CD4-positive, alpha-beta T cell (primary cell): ENCODE data around the gene ACSL3. TPM values are rescaled to one million over a fixed set of nuclear protein-coding genes. Genes with fewer than 3 reads are reported as not detected.

ENCODE experiments used
- ATAC-seq: fragments of 200-7000 bp; cut with Tn5 transposase; one replicate; pipeline ENCODE4 v1.10.0; 2022; ENCODE audit warnings: mild to moderate bottlenecking; ENCODE audit not compliant: poor library complexity
- CTCF ChIA-PET: fragments of 350-600 bp; sonication (Branson Sonifier 250); formaldehyde crosslinking; loops from one replicate; lab custom pipeline; 2021; ENCODE audit warnings: antibody characterized with exemption, inconsistent platforms; lab: Charles Lee
- POLR2A ChIA-PET: fragments of 350-600 bp; sonication (Branson Sonifier 250); formaldehyde crosslinking; loops from one replicate; lab custom pipeline; 2021; ENCODE audit warnings: antibody characterized with exemption, inconsistent platforms; lab: Charles Lee
- DNase-seq, 14 experiments: peaks; one replicate each; pipeline ENCODE4 v3.0.0-alpha.2; 2013 to 2020; ENCODE audit warnings: mixed read lengths in 2 of 14
- H3K27ac ChIP-seq, 2 donors: one replicate each; pipeline versions ENCODE4 v1.5.1 to v1.7.0; 2013; ENCODE audit warnings: low read length in 2 of 2, low read depth in 1 of 2, mild to moderate bottlenecking in 1 of 2
- H3K27me3 ChIP-seq, 2 experiments: 1 replicate in 1 of 2; 2 replicates in 1 of 2; pipeline versions ENCODE4 v1.6.1 to v1.7.0; 2013; ENCODE audit warnings: low read length in 2 of 2, control low read depth in 1 of 2, mild to moderate bottlenecking in 1 of 2, moderate library complexity in 1 of 2; ENCODE audit not compliant: insufficient read depth in 2 of 2, control insufficient read depth in 1 of 2
- H3K36me3 ChIP-seq: one replicate; pipeline ENCODE4 v1.6.1; 2013; ENCODE audit warnings: low read length, control low read depth; ENCODE audit not compliant: insufficient read depth
- H3K4me1 ChIP-seq: one replicate; pipeline ENCODE4 v1.6.1; 2013; ENCODE audit warnings: low read length, control low read depth; ENCODE audit not compliant: insufficient read depth
- H3K4me3 ChIP-seq: one replicate; pipeline ENCODE4 v1.5.1; 2013; ENCODE audit warnings: mild to moderate bottlenecking, low read length, moderate library complexity
- H3K9me3 ChIP-seq, 2 experiments: 1 replicate in 1 of 2; 2 replicates in 1 of 2; pipeline versions ENCODE4 v1.6.1 to v1.7.0; 2013; ENCODE audit warnings: low read length in 2 of 2, mild to moderate bottlenecking in 2 of 2, control low read depth in 1 of 2, moderate library complexity in 1 of 2; ENCODE audit not compliant: control insufficient read depth in 1 of 2, insufficient read depth in 1 of 2
- H3K27ac Mint-ChIP-seq: one replicate; pipeline ENCODE4 v1.8.0; 2020; ENCODE audit warnings: mixed read lengths
- H3K27me3 Mint-ChIP-seq: one replicate; pipeline ENCODE4 v1.8.0; 2021; ENCODE audit warnings: mixed read lengths
- H3K36me3 Mint-ChIP-seq: one replicate; pipeline ENCODE4 v1.8.0; 2021; ENCODE audit warnings: low read depth, mixed read lengths
- H3K4me1 Mint-ChIP-seq: one replicate; pipeline ENCODE4 v1.8.0; 2021; ENCODE audit warnings: low read depth, mixed read lengths
- H3K4me3 Mint-ChIP-seq: one replicate; pipeline ENCODE4 v1.8.0; 2020; ENCODE audit warnings: mild to moderate bottlenecking, mixed read lengths
- H3K9me3 Mint-ChIP-seq: one replicate; pipeline ENCODE4 v1.8.0; 2020; ENCODE audit warnings: mixed read lengths
- CTCF ChIP-seq: fragments of 200-600 bp; IDR thresholded peaks from one replicate; pipeline ENCODE4 v1.8.0; 2022; ENCODE audit warnings: antibody characterized with exemption, mild to moderate bottlenecking
- intact Hi-C, 2 experiments: fragments of 100-400 bp; cut with DNase I in 1 of 2; cut with micrococcal nuclease in 1 of 2; formaldehyde crosslinking; loops; one replicate each; pipeline versions ENCODE4 v1.15.1 to v1.9.0; 2023 to 2025; cut with DNase I, micrococcal nuclease
- total RNA-seq, 174 experiments: library from RNA in 2 of 174; stranded (reverse) in 2 of 174; gene quantifications; one replicate each; pipeline ENCODE4 v1.2.3 and lab custom pipeline; 2021 to 2026

ACSL3 gene
- total RNA-seq, 2 experiments from 2014 or later: 65.5 to 66.6 TPM

GRCh38 chr2:222939979-222940378, 79.1 kb downstream of the ACSL3 start:
- POLR2A ChIA-PET: interaction anchor here (0.7 kb wide), 1 partner anchor 204 kb away, joined by 3 read pairs; no protein-coding TSS in a partner anchor
- Mint-ChIP-seq H3K27ac (no peak overlapping the region), H3K27me3 (no peaks in the 10 kb centered on the region), H3K4me3 (no peak overlapping the region), H3K36me3 (peaks cover 63% of the 10 kb centered on the region), H3K9me3 (peaks cover 12% of the 10 kb centered on the region), H3K4me1 (no peaks in the 10 kb centered on the region)
- Histone ChIP-seq H3K4me1 (no peaks in the 10 kb centered on the region), H3K4me3 (no peak overlapping the region), H3K27ac (no peak overlapping the region), H3K36me3 (peaks cover 7% of the 10 kb centered on the region), H3K27me3 (no peaks in the 10 kb centered on the region), H3K9me3 (peaks cover 0 to 21% of the 10 kb centered on the region in 2 experiments)
- no peak for DNase-seq
- intact Hi-C loops: no loop called here
- ATAC-seq: no peak
- CTCF ChIA-PET: no interaction called here
- TF ChIP-seq CTCF: no peak

- H3K27ac ChIP-seq: no peak overlapping the region
- ATAC-seq (no peak), DNase-seq (no peak)
- no peak for TF ChIP-seq CTCF
- H3K36me3 ChIP-seq: no peaks in the 10 kb centered on the region
- Mint-ChIP-seq H3K36me3 (peaks cover 48% of the 10 kb centered on the region), H3K4me3 (no peak overlapping the region), H3K4me1 (no peaks in the 10 kb centered on the region), H3K27me3 (no peaks in the 10 kb centered on the region), H3K9me3 (peaks cover 8% of the 10 kb centered on the region), H3K27ac (no peak overlapping the region)
- ChIA-PET CTCF (no interaction called here), POLR2A (no interaction called here)
- intact Hi-C loops: no loop called here
- no peaks in the 10 kb centered on the region for H3K27me3 ChIP-seq
- peaks cover 0 to 20% of the 10 kb centered on the region in 2 experiments for H3K9me3 ChIP-seq
- no peak overlapping the region for H3K4me3 ChIP-seq
- no peaks in the 10 kb centered on the region for H3K4me1 ChIP-seq
Observed at GRCh38 chr2:222941510-222942032, 80.7 kb downstream of the ACSL3 start.

- Histone ChIP-seq H3K4me3 (no peak overlapping the region), H3K9me3 (peaks cover 0 to 10% of the 10 kb centered on the region in 2 experiments), H3K27me3 (no peaks in the 10 kb centered on the region), H3K4me1 (no peaks in the 10 kb centered on the region), H3K36me3 (no peaks in the 10 kb centered on the region), H3K27ac (no peak overlapping the region)
- H3K36me3 Mint-ChIP-seq: peaks cover 38% of the 10 kb centered on the region
- ChIA-PET CTCF (no interaction called here), POLR2A (no interaction called here)
- no peak overlapping the region for H3K27ac Mint-ChIP-seq
- peaks cover 2% of the 10 kb centered on the region for H3K9me3 Mint-ChIP-seq
- H3K27me3 Mint-ChIP-seq: no peaks in the 10 kb centered on the region
- ATAC-seq (no peak), DNase-seq (no peak)
- no peaks in the 10 kb centered on the region for H3K4me1 Mint-ChIP-seq
- no peak overlapping the region for H3K4me3 Mint-ChIP-seq
- no peak for TF ChIP-seq CTCF
- intact Hi-C loops: no loop called here
Observed at GRCh38 chr2:222942561-222942960, 81.7 kb downstream of the ACSL3 start.
